GM19324 (cell line): ENCODE data around the gene SGMS1.

Experiments used
- ATAC-seq: cut with Tn5 transposase; IDR thresholded peaks from one replicate; pipeline ENCODE4 v1.9.1; 2021; ENCODE audit warnings: mild to moderate bottlenecking, moderate library complexity; ENCODE audit not compliant: unreplicated experiment, low FRiP score

Gene SGMS1

GRCh38 chr10:50407076-50407801, 216.5 kb downstream of the SGMS1 start:
- ATAC-seq, result no peak

GRCh38 chr10:50406457-50407070, 217.2 kb downstream of the SGMS1 start:
- ATAC-seq, result no peak

GRCh38 chr10:50405723-50406122, 218.0 kb downstream of the SGMS1 start:
- ATAC-seq, result no peak

- ATAC-seq, result no peak
These were observed 219.6 kb downstream of the SGMS1 start for GRCh38 chr10:50404021-50404773.

- no peak for ATAC-seq
These were observed 220.7 kb downstream of the SGMS1 start for GRCh38 chr10:50403074-50403473.

- ATAC-seq, result no peak
These were observed 221.3 kb downstream of the SGMS1 start for GRCh38 chr10:50402466-50402865.

GRCh38 chr10:50400694-50401093, 223.1 kb downstream of the SGMS1 start:
- ATAC-seq, result no peak

- ATAC-seq, result no peak
These were observed 224.9 kb downstream of the SGMS1 start for GRCh38 chr10:50398823-50399222.

- ATAC-seq, result no peak
These were observed 225.4 kb downstream of the SGMS1 start for GRCh38 chr10:50398381-50398780.

GRCh38 chr10:50397312-50398140, 226.2 kb downstream of the SGMS1 start:
- no peak for ATAC-seq

- ATAC-seq, result no peak
These were observed 227.1 kb downstream of the SGMS1 start for GRCh38 chr10:50396491-50397311.

GRCh38 chr10:50395851-50396250, 227.9 kb downstream of the SGMS1 start:
- ATAC-seq, result no peak

- ATAC-seq, result no peak
These were observed 228.5 kb downstream of the SGMS1 start for GRCh38 chr10:50395271-50395670.

- ATAC-seq, result no peak
These were observed 228.9 kb downstream of the SGMS1 start for GRCh38 chr10:50394832-50395231.

GRCh38 chr10:50393784-50394467, 229.8 kb downstream of the SGMS1 start:
- no peak for ATAC-seq

GRCh38 chr10:50392966-50393718, 230.6 kb downstream of the SGMS1 start:
- ATAC-seq, result no peak

GRCh38 chr10:50392426-50392825, 231.3 kb downstream of the SGMS1 start:
- no peak for ATAC-seq

- no peak for ATAC-seq
These were observed 233.5 kb downstream of the SGMS1 start for GRCh38 chr10:50390302-50390701.

- ATAC-seq, result no peak
These were observed 235.6 kb downstream of the SGMS1 start for GRCh38 chr10:50388181-50388580.
